HG03025 (cell line): ENCODE data around the gene CES3.
"Not testable (repeated sequence)": the region's sequence is repeated elsewhere in the genome, so short reads cannot be mapped to it uniquely, and the experiment has no call there.

Experiments
- ATAC-seq: cut with Tn5 transposase; IDR thresholded peaks from one replicate; pipeline ENCODE4 v1.9.1; 2021; ENCODE audit warnings: mild to moderate bottlenecking, moderate library complexity; ENCODE audit not compliant: unreplicated experiment, low FRiP score

Gene CES3

GRCh38 chr16:66944054-66944441, 17.0 kb upstream of the CES3 start:
- no peak for ATAC-seq

GRCh38 chr16:66944971-66945370, 16.1 kb upstream of the CES3 start:
- not testable (repeated sequence) for ATAC-seq

- ATAC-seq = no peak
Observed at GRCh38 chr16:66945939-66946338, 15.1 kb upstream of the CES3 start.

- ATAC-seq = no peak
Observed at GRCh38 chr16:66946541-66946940, 14.5 kb upstream of the CES3 start.

- ATAC-seq = no peak
Observed at GRCh38 chr16:66946974-66947301, 14.1 kb upstream of the CES3 start.

GRCh38 chr16:66947302-66948065, 13.6 kb upstream of the CES3 start:
- no peak for ATAC-seq

GRCh38 chr16:66948134-66948836, 12.8 kb upstream of the CES3 start:
- no peak for ATAC-seq

- no peak for ATAC-seq
Observed at GRCh38 chr16:66948837-66949225, 12.2 kb upstream of the CES3 start.

GRCh38 chr16:66949472-66949871, 11.6 kb upstream of the CES3 start:
- no peak for ATAC-seq

GRCh38 chr16:66950437-66950836, 10.6 kb upstream of the CES3 start:
- no peak for ATAC-seq

- no peak for ATAC-seq
Observed at GRCh38 chr16:66950971-66951790, 9.9 kb upstream of the CES3 start.

GRCh38 chr16:66952430-66953110, 8.5 kb upstream of the CES3 start:
- ATAC-seq = no peak

- ATAC-seq = no peak
Observed at GRCh38 chr16:66953462-66954096, 7.5 kb upstream of the CES3 start.

- no peak for ATAC-seq
Observed at GRCh38 chr16:66954097-66954659, 6.9 kb upstream of the CES3 start.

GRCh38 chr16:66955363-66956153, 5.5 kb upstream of the CES3 start:
- not testable (repeated sequence) for ATAC-seq

GRCh38 chr16:66956154-66956457, 5.0 kb upstream of the CES3 start:
- not testable (repeated sequence) for ATAC-seq

GRCh38 chr16:66958857-66959703, 2.0 kb upstream of the CES3 start:
- ATAC-seq = no peak

- ATAC-seq = no peak
Observed at GRCh38 chr16:66959704-66960161, 1.3 kb upstream of the CES3 start.
